ENCODE results near the gene ADAMTS1. TPM values are rescaled to one million over a fixed set of nuclear protein-coding genes. Genes with fewer than 3 reads are reported as not detected.

The ADAMTS1 gene
- total and polyA plus RNA-seq, 2 experiments from 2014 or later, result 110 to 136 TPM

DNA sequence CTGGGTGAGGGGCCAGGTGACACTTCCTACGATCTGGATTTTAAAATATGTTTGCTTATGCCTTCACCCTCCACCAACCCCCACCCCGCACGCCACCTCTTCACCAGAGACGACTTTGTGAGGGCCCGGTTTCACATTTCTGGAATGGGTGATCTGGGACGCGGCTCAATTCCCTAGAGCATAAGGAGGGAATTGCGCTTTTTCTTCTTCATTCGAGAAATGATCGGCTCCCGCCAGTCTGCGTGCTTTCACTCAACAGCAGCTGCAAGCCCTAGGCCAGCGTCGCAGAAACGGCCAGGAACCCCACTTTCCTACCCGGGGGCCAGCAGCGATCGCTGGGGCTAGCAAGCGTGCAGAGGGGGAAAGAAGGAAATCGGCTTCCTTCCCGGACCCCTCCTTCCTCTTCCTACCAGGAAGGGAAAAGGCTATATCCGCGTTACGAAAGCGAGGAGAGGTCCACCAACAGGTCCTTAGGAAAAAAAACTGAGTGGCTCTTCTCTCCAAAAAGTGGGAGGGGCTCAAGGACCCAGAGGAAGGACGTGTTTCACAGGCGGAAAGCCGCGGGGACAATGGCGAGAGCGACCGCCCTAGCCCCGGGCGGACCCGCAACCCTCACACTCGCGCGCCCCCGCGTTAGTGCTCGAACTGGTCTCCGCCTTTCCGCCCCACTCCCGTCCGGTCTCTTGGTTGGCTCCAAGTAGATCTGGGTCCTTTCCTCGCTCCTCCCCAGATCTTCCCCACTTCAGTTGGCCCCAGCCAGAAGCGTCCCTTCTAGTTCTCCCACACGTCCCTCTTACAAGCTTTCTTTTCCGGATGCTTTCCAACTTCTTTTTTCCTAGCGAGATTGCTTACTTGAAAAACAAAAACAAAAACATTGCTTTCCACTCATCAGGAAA lies 1.1 kb upstream of the ADAMTS1 start:
- Histone ChIP-seq H3K36me3 (replicated peaks; ENCODE audit: insufficient read depth, low read depth) (peaks cover 4% of the 10 kb centered on the region), H3K4me3 (peak overlapping the region; percentile 89), H3K4me1 (ENCODE audit: insufficient read depth) (peaks cover 6% of the 10 kb centered on the region), H4K20me1 (ENCODE audit: insufficient read depth, poor library complexity, severe bottlenecking) (peaks cover 22% of the 10 kb centered on the region), H3K79me2 (peaks cover 31% of the 10 kb centered on the region), H3K27me3 (no peaks in the 10 kb centered on the region), H3K4me2 (peak overlapping the region; percentile 90), H3K9me2 (replicated peaks; ENCODE audit: insufficient read depth) (no peaks in the 10 kb centered on the region), H3K9me3 (ENCODE audit: low read depth) (no peaks in the 10 kb centered on the region), H3K27ac (peak overlapping the region; percentile 98), H2AFZ (peak overlapping the region; percentile 54)
- TF ChIP-seq EZH2phosphoT487 (IDR thresholded peaks at IDR 0.05; ENCODE audit: low read depth, severe bottlenecking, unreplicated experiment), result no peak
- TF ChIP-seq, protein P1, sequence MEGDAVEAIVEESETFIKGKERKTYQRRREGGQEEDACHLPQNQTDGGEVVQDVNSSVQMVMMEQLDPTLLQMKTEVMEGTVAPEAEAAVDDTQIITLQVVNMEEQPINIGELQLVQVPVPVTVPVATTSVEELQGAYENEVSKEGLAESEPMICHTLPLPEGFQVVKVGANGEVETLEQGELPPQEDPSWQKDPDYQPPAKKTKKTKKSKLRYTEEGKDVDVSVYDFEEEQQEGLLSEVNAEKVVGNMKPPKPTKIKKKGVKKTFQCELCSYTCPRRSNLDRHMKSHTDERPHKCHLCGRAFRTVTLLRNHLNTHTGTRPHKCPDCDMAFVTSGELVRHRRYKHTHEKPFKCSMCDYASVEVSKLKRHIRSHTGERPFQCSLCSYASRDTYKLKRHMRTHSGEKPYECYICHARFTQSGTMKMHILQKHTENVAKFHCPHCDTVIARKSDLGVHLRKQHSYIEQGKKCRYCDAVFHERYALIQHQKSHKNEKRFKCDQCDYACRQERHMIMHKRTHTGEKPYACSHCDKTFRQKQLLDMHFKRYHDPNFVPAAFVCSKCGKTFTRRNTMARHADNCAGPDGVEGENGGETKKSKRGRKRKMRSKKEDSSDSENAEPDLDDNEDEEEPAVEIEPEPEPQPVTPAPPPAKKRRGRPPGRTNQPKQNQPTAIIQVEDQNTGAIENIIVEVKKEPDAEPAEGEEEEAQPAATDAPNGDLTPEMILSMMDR (IDR thresholded peaks at IDR 0.05; ENCODE audit: poor library complexity), result peak; percentile 18
- peak; percentile 90 for DNase-seq (ENCODE audit: low spot score)
- under 1% methylated on average over 48 of the region's 50 CpGs for WGBS (ENCODE audit: low lambda C conversion rate, missing lambda C conversion rate)

DNA sequence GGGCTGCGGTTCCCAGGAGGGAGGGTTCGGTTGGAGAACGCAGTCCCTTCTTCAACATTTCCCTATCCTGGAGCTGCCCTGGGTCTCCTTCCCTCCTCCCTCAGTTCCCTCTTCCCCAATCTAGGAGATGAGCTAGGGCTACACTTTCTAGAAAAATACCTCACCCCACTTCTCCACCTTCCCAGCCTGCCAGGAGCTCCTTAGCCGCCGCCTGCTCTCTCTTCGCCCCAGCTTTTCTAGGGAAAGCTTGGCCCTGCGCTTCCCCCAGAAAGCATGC lies 488 bp upstream of the ADAMTS1 start:
- no peaks in the 10 kb centered on the region for H3K9me2 ChIP-seq (replicated peaks; ENCODE audit: insufficient read depth)
- under 1% methylated on average over 7 of the region's 7 CpGs for WGBS (ENCODE audit: low lambda C conversion rate, missing lambda C conversion rate)
- TF ChIP-seq, protein P1 (IDR thresholded peaks at IDR 0.05; ENCODE audit: poor library complexity), result no peak
- TF ChIP-seq EZH2 (IDR thresholded peaks at IDR 0.05; ENCODE audit: borderline replicate concordance), result no peak
- TF ChIP-seq EZH2phosphoT487 (IDR thresholded peaks at IDR 0.05; ENCODE audit: low read depth, severe bottlenecking, unreplicated experiment), result no peak
- peak overlapping the region; percentile 89 for H3K4me3 ChIP-seq
- H3K4me1 ChIP-seq (ENCODE audit: insufficient read depth), result peaks cover 6% of the 10 kb centered on the region
- H3K27ac ChIP-seq, result peak overlapping the region; percentile 98
- no peak for DNase-seq (ENCODE audit: low spot score)
- peak overlapping the region; percentile 90 for H3K4me2 ChIP-seq
- peak overlapping the region; percentile 54 for H2AFZ ChIP-seq
- no peaks in the 10 kb centered on the region for H3K27me3 ChIP-seq
- H3K36me3 ChIP-seq (replicated peaks; ENCODE audit: insufficient read depth, low read depth), result peaks cover 4% of the 10 kb centered on the region
- peaks cover 28% of the 10 kb centered on the region for H4K20me1 ChIP-seq (ENCODE audit: insufficient read depth, poor library complexity, severe bottlenecking)
- peaks cover 37% of the 10 kb centered on the region for H3K79me2 ChIP-seq
- no peaks in the 10 kb centered on the region for H3K9me3 ChIP-seq (ENCODE audit: low read depth)

DNA sequence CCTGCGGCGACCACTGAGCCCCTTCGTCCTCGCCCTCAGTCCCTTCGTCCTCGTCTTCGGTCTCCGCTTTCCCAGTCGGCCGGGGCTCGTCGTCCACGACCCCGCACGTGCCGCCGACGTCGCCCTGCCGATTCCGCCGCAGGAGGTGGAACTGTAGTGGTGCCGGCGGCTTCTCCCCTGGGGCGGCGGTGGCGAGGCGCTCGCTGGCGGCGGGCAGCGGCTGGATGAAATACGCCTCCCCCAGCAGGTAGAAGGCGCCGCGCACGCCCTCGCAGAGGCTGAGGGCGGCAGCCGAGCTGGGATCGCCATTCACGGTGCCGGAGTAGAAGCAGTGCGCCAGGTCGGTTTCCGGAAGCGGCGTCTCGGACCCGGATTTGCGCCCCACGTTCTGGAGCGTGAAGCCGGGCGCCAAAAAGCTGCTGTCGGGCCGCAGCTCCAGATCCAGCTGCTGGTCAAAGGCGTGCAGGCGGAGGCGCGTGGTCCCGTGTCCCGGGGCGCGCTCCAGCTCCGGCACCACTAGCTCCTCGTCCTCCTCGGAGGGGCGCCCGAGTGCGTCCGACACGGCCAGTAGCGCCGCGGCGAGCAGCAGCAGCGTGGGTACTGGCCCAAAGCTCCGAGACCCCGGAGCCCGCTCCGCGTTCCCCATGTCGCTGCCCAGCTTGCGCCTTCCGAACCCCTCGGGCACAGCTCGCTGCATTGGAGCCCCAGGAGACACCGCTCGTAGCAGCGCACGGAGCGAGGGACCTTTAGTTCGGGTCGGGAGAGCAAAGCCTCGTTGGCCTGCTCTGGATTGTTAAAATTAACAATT lies 747 bp downstream of the ADAMTS1 start:
- Histone ChIP-seq H3K4me2 (peak overlapping the region; percentile 90), H3K27ac (peak overlapping the region; percentile 98), H3K4me1 (ENCODE audit: insufficient read depth) (peaks cover 6% of the 10 kb centered on the region), H3K79me2 (peaks cover 44% of the 10 kb centered on the region), H4K20me1 (ENCODE audit: insufficient read depth, poor library complexity, severe bottlenecking) (peaks cover 40% of the 10 kb centered on the region), H3K36me3 (replicated peaks; ENCODE audit: insufficient read depth, low read depth) (peaks cover 12% of the 10 kb centered on the region), H3K27me3 (no peaks in the 10 kb centered on the region), H3K4me3 (peak overlapping the region; percentile 89), H2AFZ (peak overlapping the region; percentile 60), H3K9me2 (replicated peaks; ENCODE audit: insufficient read depth) (no peaks in the 10 kb centered on the region), H3K9me3 (ENCODE audit: low read depth) (no peaks in the 10 kb centered on the region)
- DNase-seq (ENCODE audit: low spot score), result peak; percentile 71
- under 1% methylated on average over 89 of the region's 96 CpGs for WGBS (ENCODE audit: low lambda C conversion rate, missing lambda C conversion rate)
- TF ChIP-seq, protein P1 (IDR thresholded peaks at IDR 0.05; ENCODE audit: poor library complexity), result no peak
- TF ChIP-seq EZH2 (IDR thresholded peaks at IDR 0.05; ENCODE audit: borderline replicate concordance) (no peak), EZH2phosphoT487 (IDR thresholded peaks at IDR 0.05; ENCODE audit: low read depth, severe bottlenecking, unreplicated experiment) (no peak)
